ENCODE data around the gene FARP1.

The FARP1 gene

DNA sequence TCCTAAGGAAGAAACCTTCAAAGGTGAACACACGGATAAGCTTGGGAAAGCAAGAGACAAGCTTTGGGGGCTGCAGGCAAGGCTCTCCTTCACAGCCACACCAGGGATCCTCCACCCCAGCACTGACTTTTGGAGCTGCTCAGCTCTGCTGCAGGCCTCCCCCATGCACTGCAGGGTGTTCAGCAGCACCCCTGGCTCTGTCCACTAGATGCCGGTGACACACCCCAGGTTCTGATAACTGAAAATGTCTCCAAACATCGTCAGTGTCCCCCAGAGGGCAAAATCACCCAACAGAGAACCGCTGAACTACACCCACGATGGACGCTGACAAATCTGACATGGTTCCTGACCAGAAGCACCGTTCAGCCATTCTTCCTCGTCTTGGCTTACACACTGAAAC lies 343.5 kb downstream of the FARP1 start:
- no peak for DNase-seq (ENCODE audit: low spot score)

DNA sequence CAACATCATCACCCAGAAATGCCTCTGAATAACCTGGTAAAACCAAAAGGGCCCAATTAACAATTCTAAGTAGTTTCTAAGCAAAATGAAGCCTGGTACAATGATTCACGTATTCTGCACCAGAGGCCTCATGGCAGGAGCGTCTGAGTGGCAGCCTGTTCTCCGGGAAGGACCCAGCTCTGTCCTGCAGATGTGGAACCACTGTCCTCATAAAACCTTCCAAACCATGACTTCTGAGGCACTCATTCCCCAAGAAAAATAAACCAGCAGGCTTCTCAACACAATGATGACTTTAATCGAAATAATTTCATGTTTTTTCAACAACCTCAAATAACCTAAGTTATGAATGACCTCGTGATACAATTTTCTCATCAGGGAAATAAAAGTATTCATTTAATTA lies 344.1 kb downstream of the FARP1 start:
- no peak for DNase-seq (ENCODE audit: low spot score)

DNA sequence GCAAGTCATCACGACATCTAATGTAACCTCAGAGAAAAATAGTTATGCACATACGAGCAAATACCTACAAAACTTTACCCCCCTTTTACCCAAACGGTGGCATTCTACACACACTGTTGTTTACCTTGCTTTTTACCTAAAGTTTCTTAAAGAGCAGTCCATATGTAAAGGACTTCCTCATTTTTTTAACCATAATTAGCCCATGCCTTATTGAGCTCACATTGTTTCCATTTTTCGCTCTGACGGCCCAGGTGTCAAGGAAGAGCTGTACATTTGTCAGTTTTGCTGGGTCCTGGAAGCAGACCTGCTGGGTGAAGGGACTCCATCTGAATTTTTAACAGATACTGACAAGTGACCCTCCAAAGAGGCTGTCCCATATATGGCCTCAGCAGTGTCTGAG lies 344.6 kb downstream of the FARP1 start:
- DNase-seq (ENCODE audit: low spot score): no peak

DNA sequence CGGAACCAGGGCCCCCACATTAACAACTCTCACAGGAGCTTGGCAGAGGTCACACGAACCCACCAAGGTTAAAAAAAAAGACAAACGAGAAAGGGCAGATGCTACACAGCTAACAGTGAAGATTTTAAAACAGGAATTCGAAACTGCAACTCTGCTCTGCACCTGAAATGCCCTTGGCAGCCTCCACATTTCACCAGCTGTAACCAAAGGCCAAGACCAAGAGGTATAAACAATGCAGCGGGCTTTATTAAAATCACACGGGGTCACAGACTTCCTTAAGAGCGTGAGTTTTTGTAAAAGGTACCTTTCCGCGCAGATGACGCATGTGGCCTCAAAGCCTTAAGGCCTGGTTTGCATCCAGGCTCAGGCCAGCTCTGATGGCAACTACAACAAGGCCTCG lies 345.8 kb downstream of the FARP1 start:
- no peak for DNase-seq (ENCODE audit: low spot score)

DNA sequence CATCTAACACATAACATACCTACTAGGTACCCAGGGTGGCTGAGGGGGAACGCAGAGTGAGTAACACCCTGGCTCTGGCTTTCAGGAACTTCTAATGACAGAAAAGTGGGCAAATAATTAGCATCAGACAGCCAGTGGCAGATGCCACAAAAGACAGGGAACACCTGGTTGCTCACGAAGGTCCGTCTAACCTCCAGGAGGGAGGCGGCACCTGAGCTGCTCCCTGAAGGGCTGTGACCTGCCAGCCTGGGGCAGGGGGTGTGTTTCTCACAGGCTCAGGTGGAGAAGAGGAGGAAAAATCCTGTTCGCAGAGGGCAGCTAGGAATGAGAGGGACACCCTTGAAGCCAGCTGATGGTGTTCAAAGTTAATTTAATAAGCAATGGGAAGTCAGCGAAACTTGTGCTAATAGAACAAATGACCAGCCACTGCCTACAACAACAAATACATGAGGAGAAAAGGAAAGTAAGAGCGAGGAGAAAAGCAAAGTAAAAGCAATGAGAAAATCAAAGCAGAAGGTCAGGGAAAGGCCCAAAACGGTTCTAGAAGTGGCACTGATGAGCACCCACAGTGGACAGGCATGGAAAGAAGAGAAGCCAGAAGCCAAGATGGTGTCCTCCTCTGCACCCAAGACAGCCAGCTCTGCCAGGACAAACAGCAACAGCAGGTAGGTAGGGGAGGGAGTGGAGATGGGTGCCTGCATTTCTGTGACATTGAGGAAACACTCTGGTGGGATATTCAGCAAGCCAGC lies 346.7 kb downstream of the FARP1 start:
- no peak for DNase-seq (ENCODE audit: low spot score)

DNA sequence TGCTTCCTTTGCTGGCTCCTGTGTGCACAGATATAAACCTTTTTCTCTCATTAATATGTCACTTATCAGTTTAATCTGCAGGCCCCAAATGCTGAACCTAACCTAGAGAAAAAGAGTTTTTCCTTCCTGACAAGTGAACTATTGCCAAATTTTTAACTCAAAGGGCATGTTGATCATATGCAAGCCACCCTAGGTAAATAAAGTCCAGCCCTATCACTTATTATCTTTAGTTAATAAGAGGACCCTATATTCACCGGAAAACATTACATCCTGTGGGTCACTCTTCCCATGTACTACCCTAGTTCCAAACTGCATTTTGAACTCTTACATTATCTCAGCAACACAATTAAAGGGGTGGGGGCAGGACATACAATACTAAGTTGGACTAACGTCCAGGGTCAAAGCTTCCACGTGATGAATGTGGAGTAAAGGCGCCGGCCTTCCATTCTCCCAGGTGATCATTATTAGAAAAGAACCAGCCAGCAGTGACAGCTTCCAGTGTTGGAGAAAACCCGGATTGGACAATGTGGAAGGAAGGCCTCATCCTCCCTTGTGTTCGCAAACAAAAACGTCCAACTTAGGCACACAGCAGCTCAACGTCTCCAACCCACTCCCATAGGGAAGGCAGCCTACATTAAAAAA lies 347.4 kb downstream of the FARP1 start:
- no peak for DNase-seq (ENCODE audit: low spot score)

DNA sequence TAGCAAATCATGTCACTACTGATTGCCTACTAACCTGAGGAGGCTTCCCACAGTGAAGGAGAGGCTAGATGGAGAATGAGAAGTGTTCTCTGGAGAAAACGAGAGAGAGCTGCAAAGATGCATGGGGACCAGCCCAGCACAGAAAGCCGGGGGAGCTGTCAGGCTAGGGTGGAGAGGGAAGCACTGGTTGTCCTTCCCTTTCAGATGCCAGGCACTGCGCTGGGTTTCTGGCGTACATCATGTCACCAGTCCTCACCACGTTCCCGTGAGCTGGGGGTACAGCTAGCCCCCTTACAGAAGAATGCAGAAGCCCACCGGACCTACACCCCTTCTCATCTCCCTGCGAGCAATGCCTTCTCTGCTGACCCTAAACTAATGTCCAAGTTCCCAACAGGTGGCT lies 348.0 kb downstream of the FARP1 start:
- DNase-seq (ENCODE audit: low spot score): no peak

DNA sequence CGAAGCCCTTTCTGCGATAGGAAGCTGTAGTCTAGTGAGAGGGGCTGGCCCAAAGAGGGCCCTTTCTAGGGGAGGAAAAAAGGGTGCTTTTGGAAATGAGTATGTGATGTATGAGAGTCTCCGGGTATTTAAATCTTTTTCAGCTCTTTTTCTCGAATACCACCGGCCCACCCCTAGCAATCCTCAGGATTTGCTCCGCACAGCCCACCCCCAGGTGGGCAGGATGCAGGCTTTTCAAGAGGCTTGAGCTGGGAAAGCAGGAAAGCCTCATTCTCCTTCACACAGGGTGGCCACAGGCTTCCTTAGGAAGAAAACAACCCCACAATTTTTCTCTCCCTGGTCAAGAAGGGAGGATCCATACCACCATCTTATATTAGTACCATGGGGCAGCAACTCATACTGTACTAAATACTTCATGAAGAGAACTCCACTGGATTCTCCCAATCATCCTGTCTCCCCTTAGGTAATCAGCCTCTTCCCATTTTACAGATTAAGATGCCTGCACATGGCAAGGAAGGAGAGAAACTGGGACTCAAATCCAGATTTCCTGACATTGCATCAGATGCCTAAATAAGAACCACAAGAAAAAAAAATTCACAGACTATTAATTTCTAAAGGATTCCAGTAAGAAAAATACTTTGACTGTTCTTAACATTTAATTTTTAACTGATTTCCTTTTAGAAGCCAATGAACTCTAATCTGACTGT lies 349.6 kb downstream of the FARP1 start:
- DNase-seq (ENCODE audit: low spot score): no peak

DNA sequence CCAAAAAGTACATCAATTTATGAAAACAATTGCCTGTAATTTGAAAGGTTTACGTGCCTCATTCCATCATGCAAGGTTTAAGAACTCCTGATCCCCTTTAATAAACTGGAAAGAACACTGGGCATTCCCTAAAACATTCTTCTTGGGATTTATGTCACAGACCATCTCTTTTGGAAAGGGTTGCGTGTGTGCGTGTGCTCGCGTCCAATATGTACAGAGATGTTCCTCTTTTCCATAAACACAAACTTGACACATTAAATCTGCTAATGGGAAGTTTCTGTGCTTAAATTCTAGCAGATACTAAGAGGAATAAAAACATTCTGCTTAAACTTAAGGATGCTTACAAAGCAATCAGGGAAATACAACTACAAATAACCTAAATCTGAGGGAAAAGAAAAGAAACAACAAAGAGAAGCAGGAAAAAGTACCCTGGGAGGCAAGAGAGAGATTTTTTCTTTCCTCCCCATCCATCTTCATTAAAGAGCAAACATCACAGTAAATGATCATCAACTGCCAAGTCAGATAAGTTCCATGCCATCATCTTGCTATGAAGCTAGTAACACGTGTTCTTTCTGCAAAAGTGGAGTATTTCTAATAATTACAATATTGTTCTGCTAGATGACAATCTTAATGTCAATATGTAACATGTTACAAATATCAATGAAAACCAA lies 350.3 kb downstream of the FARP1 start:
- no peak for DNase-seq (ENCODE audit: low spot score)

DNA sequence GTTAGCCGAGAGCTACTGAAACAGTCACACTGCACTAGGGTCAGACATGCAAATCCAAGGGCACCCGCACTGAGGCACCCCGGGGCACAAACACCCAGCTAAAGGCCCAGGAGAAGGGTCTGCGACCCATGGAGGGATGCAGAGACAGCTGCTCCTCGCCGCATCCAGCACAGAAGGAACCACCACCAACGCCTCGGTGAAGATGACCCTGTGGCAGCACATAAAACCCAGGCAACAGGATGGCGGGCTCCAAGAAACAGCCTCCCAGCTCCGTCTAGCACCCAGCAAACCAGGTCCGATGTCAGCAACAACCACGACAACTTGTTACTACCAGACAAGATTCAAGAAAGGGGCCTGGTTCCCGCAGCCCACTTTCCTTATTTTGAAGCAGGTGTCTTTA lies 351.9 kb downstream of the FARP1 start:
- DNase-seq (ENCODE audit: low spot score): no peak

DNA sequence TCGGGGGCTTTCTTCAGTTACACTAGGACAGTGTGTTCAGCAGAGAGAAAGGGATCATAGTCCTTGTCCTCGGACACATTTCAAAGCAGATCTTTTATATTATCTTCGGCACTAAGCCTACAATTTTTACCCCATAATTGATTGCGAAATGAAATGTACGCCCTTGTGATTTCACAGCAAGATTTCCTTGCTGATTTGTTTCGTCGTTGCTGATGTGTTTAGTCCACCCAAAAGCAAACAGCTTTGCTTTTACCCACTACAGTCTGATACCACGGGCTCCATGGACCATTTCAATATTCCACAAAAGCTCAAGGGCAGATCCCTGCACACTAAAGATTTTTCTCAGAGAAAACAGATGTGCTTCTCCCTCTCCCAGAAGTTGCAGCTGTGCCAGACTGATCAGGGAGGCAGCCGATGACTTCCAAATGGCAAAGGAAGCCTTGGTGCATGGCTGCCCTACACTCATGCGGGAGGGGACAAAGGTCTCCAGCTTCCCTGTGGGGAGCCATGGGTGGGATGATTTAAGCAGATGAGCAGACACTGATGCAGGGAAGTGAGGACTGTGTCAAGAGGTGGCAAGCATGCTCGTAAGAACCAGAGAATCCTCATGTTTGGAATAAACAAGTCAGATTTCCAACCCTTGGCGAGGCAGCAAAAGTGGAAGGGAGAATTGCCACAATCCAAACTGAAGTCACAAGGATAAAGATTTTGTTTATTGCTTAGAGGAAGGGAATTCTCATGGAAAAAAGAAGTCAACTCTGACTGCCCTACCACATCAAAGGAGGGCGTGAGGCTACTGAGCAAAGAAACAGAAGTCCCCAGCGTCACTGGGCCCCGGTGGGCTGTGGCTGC lies 353.0 kb downstream of the FARP1 start:
- DNase-seq (ENCODE audit: low spot score): no peak

DNA sequence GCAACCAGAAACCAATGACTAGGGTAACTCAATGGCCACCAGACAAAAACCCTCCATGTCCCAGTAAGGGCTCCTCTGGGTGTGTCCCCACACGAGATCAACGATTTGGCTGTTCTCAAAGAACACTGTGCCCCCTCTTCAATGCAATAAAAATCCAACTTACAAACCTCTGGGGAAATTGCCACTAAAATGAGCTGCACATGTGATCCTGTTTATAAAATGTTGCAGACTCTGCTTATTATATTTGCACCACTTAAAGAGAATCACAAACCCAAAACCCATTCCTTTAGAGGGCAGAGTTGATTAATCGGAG lies 353.5 kb downstream of the FARP1 start:
- no peak for DNase-seq (ENCODE audit: low spot score)

DNA sequence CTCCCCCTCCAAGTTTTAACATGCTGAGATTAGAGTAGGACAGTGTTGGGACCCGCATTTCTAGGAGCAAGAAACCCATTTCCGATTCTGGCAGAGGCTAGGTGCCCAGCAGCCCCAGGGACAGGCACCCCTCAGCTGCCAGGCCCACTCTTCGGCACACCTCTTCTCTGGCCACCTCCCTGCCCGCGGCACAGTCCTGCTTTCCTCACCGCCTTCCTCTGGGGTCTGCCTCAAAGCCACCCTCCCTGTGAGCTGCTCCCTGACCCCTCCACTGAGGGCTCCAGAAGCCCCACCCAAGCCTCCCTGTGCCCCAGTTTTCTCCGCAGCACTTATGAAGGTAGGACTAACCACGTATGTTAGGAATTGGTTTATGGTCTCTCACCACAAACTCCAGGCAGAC lies 354.1 kb downstream of the FARP1 start:
- no peak for DNase-seq (ENCODE audit: low spot score)

DNA sequence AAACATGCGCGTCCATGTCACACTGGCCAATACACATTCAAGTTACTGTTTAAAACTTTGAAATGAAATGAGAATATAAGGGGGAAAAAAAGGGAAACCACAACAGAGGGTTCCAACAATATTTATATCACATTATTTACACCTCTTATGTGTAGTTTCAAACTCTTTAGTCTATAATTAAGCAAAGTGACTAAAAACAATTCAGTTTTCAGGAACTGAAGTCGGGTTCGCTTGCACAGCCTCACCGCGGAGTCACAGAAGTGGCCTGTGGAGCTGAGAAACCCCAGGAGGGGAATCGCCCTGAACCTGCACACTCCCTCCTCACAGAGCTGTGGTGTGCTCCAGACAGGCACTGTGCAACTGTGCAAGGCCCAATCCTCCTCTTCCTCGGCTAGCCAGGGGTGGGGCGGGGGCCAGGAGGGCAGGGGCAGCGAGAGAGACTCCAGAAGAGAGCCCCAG lies 358.1 kb downstream of the FARP1 start:
- no peak for DNase-seq (ENCODE audit: low spot score)

DNA sequence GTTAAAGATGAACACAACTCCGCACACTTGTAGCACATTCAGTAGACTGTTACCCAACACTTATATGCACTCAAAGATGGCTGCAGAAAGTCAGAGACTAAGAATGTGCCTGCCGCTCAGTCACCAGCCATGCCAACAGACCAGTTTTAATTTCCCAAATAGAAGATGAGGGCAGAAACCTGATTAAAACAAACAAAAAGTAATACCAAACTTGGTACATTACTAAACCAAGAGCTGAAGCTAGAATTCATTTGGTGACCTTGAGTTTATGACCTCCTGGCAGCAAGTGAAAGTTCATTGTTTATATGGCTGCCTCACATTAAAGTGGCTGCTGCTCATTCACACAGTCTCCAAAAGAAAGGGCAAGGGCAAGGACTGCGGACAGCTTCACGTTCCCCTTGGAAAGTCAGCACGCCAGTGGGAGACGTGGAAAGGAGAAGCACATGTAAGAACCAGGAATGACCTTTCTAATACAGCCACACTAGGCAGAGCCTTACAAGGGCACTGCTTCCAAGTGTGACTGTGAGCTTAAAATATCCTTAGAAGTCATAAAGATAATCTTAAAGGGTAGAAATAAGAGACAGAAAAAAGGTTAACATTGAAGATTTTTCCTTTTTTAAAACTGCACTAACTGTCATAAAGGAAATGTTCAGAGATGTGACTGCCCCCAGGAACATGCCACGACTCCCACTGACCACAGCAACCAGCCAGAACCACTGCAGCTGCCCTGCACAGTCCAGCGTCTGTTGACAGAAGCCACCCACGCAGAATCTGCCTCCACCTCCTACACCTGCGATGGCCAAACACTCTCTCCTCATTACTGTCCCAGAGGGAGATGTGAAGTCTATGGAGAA lies 360.5 kb downstream of the FARP1 start:
- no peak for DNase-seq (ENCODE audit: low spot score)

DNA sequence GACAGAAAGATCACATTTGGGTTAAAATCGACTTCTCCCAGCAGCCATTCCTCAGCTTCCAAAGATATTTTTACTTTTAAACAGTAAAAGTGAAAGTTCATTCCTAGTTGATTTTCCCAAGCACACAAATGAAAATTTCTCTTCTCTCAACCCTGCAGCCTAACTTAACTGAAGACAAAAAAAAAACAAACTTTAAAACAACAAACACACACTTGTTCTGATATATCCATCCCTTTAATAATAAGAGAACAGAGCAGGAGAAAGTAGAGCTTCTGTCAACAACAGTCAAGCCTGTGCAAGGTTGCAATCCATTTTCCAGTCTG lies 361.1 kb downstream of the FARP1 start:
- DNase-seq (ENCODE audit: low spot score): no peak

DNA sequence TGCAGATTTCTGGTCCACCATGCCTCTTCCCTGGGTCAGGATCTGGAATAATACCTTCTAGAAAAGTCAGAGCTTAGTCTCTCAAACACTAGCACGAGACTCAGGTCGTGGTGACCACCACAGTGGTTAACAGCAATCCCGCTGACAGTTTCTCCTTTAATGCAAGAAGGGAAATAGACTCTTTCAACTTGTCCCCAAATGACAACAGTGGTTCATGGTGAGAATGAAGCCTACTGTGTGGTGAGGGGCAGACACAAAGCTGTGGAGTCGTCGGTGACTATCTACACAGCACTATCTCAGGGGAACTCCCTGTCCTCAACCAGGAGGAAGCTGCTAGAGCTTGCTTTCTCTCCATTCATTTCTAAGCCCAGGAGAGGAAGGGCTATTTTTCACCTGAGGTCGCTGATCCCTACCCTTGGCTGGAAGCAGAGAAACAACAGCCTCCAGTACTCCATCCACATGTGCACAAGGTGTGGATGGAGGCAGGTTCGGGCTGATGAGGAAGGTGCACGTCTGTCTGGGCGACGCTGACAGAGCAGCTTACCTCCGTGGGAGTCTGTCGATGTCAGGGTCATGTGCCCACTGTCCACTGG lies 361.6 kb downstream of the FARP1 start:
- no peak for DNase-seq (ENCODE audit: low spot score)

Measured in CD4-positive, alpha-beta T cell treated with Interleukin-6 at 100 ng/mL for 8 hours (primary cell).